Activated CD4-positive, CD25-positive, alpha-beta regulatory T cell (primary cell): Measurements from ENCODE around the gene IFT80.
"Not testable (repeated sequence)": the region's sequence is repeated elsewhere in the genome, so short reads cannot be mapped to it uniquely, and the experiment has no call there.

Experiments
- DNase-seq, 4 experiments: peaks; one replicate each; lab custom pipeline; 2025; lab: John Stamatoyannopoulos, UW

Gene IFT80

GRCh38 chr3:160265088-160265487 lies 133.9 kb downstream of the IFT80 start:
- no peak for DNase-seq

DNA sequence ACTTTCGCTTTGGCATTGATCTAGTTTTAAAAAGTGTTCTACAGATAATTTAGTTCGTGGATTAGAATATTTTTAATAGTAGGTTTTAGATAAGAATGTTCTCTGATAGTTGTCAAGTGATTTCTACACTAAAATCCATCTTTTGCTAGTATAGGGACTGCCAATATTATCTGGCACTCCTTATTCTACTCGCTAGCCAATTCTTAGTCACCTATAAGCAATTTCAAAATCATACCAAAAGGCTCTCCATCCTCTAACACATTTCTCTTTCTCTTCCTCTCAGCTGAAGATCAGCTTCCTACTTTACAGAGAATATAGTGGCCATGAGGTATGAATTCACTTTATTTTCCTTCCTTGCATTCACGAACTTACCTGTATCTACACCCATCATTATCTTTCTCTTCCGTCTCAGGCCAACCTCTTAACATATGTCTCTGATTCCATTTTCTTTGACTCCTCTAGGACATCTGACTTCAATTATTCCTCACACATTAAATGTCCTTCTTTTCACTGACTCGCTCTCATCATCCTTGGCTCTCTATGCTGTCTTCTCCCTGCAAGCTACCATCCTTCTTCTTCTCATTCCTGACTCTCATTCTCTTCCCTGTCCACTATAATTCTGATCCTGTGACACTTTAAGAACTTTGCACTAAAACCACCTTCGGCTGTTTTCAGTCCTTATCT lies 138.3 kb downstream of the IFT80 start:
- DNase-seq, result no peak

GRCh38 chr3:160259589-160259988 lies 139.4 kb downstream of the IFT80 start:
- DNase-seq, result no peak

- DNase-seq, result no peak
Measured at GRCh38 chr3:160257606-160258005, 141.4 kb downstream of the IFT80 start.

DNA sequence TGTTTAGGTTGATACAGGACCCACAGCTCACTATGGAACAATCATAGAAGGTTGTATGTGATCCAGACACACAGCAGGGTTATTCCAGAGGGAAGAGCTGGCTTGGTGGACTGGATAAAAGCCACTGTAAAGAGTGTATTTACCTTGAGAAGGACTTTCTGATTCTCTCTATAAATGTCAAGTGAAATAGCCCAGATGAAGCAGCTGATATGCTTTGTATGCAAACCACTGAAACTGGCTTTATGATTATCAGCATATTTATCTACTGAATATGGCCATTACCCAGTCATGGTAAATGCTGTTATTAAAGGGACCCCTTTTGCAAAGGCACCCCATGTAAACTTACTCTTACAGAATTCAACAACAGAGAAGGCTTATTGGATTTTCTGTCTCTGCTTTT lies 145.7 kb downstream of the IFT80 start:
- DNase-seq, result no peak

DNA sequence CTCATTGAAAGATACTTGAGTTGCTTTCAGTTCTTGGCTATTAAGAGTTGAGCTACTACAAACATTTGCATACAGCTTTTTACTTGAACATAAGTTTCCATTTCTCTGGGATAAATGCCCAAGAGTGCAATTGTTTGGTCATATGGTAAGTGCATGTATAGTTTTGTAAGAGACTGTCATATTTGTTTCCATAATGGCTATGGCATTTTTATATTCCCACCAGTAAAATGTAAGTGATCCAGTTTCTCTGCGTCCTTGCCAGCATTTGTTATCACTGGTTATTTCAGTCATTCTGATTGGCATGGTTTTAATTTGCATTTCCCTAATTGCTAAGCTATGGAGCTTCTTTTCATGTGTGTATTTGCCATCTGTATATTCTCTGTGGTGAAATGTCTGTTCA lies 151.3 kb downstream of the IFT80 start:
- DNase-seq, result no peak

DNA sequence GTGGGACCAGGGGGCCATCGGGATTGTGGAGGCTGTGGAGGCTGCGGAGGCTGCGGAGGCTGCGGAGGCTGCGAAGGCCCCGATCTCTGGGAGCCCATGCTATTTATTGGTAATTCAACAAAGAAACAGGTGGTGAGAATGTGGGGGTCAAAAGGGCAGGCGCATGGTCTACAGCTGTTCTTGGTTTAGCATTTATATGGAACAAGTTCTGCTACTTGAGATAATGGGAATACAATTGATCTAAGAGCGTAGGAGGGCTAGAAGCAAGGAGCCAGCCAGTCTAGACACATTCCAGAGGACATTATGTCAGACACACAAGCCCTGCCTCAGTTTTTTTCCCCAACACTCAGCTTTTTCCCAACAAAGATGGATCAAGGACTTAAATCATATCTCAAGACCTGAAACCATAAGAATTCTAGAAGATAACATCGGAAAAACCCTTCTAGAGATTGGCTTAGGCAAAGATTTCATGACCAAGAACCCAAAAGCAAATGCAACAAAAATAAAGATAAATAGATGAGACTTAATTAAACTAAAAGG lies 153.7 kb downstream of the IFT80 start:
- DNase-seq, result no peak

DNA sequence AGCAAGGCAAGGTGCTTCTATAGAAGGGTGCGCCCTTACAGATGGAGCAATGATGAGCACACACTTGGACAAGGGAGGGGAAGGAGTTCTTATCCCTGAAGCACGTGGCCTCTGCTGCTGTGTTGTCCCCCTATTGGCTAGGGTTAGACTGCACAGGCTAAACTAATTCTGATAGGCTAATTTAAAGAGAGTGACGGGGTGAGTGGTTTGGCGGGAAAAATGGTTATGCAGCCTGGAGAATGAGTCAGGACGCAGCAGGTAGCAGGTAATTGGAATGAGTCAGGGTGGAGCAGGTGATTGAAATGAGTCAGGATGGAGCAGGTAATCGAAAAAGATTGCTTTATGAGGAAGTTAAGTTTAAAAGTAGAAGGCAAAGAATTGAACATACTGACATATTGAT lies 158.3 kb downstream of the IFT80 start:
- not testable (repeated sequence) for DNase-seq

DNA sequence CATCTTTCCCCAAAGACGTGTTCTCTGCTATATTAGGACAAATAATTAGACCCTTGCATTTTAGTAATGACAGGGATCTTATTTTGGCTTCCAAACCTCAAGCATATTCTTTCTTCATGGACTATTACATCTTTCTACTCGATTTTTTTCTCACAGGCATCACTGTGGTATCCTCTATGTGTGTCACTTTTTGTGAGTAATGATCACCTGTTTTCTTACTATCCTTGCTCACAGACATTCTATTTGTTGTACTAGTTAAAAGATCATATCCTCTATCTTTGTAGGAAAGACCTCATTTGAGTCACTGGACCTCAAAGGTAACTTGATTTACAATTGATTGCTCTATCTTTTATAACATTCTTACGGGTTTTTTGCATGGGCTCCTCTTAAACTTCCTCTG lies 167.0 kb downstream of the IFT80 start:
- no peak for DNase-seq

DNA sequence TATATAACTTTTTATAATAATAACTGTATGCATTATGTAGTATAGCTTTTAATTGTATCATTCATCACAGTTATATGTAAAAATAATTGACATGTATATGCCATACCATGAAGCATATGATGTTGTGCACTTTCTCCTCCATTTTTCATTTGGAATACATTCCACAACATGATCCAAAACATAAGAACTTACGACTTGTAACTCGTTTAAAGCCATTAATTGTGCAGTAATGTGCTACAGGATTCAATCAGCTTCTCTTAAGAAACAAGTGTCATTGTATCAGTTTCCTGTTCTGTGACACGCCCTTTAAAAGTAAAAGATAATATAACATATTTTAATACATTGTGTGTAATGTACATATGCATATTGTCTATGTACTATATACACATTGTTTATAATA lies 171.6 kb downstream of the IFT80 start:
- DNase-seq, result no peak

DNA sequence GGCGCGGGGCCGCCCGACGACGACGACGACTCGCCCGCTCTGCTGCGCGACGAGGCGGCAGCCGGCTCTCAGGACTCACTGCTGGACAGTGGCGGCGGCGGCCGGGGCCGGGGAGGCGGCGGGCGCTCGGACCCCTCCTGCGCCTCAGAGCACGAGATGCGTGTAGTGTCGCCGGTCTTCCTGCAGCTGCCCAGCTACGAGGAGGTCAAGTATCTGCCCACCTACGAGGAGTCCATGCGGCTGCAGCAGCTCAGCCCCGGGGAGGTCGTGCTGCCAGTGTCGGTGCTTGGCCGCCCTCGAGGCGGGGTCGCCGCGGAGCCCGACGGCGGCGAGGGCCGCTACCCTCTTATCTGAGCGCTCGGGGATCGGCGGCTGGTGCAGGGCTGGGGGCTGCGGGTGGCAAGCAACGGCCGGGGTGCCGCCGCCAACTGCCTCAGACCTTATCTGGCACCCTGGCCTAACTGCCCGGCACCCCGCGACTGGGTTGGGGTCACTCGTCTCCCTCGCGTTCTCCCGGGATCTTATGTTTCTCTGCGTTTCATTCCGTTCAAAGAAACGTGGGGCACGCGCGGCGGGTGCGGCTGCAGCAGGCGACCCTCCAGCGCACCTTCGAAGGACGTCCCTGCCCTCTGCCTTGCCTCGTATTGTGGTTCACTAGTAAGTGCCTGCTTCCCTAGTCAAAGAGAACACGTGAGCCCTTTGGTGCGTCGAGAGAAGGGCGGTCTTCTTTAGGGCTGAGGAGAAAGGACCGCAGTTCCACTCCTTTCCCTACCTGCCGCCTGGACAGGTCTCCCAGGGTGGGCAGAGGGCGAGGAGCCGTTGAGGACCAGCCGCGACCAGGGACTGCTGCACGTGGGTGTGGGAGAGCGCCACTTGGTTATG lies 172.8 kb downstream of the IFT80 start:
- no peak for DNase-seq

DNA sequence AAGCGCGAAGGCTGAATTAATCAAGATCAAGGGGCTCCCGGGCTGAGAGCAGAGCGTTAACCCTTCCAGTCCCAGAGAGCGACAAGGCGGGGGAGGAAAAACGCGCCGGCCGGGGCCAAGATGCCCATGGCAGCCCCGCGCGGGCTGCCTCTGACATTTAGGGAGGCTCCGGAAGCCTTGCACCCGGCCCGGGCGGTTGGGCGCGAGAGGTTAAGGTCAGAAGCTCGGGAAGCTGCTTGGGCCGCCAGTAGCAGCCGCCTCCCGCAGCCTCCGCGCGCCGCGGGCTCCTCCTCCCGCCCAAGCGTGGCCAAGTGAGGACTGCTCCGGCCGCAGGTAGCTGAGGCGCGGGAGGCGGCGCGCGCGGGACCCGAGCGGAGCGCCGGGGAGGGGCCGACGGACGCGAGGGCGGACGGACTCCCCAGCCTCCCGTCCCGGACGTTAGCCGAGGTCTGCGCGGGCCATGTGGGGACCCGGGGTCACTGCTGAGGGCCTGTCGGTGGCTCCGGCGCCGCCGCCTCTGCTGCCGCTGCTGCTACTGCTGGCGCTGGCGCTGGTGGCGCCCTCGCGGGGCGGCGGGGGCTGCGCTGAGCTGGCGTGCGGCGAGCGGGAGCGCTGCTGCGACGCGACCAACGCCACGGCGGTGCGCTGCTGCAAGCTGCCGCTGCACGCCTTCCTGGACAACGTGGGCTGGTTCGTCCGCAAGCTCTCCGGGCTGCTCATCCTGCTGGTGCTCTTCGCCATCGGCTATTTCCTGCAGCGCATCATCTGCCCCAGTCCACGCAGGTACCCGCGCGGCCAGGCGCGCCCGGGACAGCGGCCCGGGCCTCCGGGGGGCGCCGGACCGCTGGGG lies 173.6 kb downstream of the IFT80 start, which contains the start of gene C3orf80:
Gene C3orf80 (plus strand): TSS at position 247 of the 850 bp plus-strand sequence. CDS start 214 bp downstream, at position 461.
- DNase-seq, result peak in 3 of 4 experiments; percentile 3 to 13 (median 13)

GRCh38 chr3:160224811-160225175 lies 174.2 kb downstream of the IFT80 start:
- no peak for DNase-seq

DNA sequence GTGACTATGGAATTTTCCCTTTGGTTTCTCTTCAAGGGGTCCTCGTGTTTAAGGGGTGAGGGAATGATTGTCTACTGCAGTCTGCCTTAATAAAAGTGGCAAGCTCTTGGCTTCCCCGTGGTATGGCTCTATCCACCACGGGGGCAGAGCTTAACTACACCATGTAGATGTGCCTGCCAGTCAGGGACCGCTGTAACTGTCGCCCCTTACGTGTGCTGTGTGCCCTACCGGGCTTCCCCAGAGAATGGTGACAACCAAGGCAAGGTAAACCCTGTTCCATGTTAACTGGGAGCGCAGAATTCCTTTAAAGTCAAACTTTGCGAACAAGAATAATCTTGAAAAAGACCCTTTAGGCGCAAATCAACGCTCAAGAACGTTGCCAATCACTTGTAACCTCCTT lies 174.8 kb downstream of the IFT80 start:
- DNase-seq, result no peak

DNA sequence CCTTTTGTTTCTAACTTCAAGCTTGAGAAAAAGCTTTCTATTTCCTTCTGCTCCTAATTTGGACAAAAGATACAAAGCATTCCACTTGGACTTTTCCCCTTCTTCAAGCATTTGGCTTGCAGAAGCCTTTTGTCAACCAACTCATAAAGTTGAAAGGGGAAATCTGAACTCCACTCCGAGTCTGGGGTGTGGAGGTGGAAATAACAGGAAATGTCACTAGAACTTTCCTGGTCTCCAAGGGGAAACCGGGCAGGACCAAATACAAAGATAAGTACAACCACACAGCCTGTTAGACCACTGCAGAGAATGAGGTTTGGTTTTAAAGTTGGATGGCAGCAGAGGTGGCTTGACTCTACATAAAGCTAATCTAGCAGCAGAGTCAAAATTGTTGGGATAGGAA lies 178.0 kb downstream of the IFT80 start:
- DNase-seq, result no peak

GRCh38 chr3:160220038-160220437 lies 179.0 kb downstream of the IFT80 start:
- no peak for DNase-seq

DNA sequence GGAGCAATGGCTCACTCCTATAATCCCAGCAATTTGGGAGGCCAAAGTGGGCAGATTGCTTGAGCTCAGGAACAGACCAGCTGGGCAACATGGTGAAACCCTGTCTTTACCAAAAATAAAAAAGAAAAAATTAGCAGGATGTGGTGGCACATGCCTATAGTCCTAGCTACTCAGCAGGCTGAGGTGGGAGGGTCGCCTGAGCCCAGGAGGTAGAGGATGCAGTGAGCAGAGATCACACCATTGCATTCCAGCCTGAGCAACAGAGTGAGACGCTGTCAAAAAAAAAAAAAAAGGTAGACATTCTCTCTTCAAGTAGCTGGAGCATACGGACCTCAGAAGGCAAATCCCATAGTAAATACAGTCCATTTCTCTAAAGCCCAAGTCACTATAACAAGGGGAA lies 180.9 kb downstream of the IFT80 start:
- no peak for DNase-seq

DNA sequence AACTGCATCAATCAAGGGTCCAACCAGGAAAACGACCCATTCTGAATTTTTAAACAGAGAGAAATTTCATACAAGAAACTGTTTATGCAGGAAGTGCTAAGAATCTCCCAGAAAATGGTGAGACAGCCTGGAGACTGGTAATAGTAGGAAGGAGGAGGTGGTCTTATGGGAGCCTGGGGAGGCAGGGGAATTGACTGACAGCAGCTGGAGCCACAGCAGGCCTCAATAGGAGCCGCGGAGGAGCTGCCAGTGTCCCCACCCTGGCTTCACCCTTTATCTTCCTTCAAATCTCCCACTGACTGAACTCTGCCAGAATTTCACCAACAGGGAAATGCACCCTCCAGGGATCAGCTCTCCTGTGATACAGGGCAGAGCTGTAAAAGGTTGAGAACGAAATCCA lies 181.3 kb downstream of the IFT80 start:
- no peak for DNase-seq

DNA sequence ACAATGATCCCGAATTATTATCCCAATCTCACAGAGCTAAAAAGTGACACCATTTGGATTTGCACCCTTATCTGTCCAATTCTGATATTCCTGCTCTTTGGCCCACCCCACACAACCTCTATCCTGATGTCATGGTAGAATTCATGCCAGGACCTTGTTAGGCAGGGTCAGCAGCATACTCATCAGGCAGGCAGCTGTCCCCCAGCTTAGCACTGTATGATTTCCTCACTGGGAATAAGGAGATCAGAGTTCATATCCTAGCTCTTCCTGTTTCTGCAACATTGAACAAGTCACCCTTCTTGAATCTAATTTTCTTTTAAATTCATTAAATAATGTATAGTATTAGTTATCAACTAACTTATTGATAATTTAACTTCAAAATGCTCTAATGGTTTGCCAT lies 185.8 kb downstream of the IFT80 start:
- DNase-seq, result no peak

GRCh38 chr3:160210799-160211221 lies 188.2 kb downstream of the IFT80 start:
- DNase-seq, result no peak

GRCh38 chr3:160210341-160210740 lies 188.7 kb downstream of the IFT80 start:
- DNase-seq, result no peak
